ENCODE results near the gene PHTF2. TPM values are rescaled to one million over a fixed set of nuclear protein-coding genes. Genes with fewer than 3 reads are reported as not detected.
A peak's percentile ranks its signal among the peaks of the same experiment; 100 is the strongest.

Gene PHTF2
- total RNA-seq, 1 experiment from 2014 or later: 52.0 TPM

DNA sequence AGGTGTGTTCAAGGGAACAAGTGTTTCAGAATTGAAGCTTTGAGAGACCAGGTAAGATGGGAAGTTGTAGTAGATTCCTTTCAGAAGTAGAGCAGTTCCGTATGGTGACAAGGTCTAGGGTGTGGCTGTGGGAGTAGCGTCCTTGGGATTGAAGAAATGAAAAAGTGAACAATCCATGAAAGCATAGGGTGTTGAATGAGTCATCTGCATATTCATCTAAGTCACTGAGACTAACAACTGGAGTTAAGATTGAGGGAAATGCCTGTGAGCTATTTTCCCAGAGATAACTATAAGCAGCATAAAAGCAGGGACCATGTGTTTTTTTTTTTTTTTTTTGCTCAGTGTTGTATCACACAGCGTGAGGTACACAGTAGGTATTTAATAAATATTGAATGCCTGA is 134.8 kb downstream of the PHTF2 start:
- no peak overlapping the region for H2AFZ ChIP-seq
- H3K9me2 ChIP-seq (ENCODE audit: insufficient read depth): no peaks in the 10 kb centered on the region
- no peaks in the 10 kb centered on the region for H3F3A ChIP-seq (ENCODE audit: insufficient read depth, low read depth)
- DNase-seq: no peak
- H3K79me2 ChIP-seq (ENCODE audit: low read depth): no peaks in the 10 kb centered on the region
- POLR2A ChIA-PET (ENCODE audit: unreplicated experiment): interaction anchor here (0.6 to 0.7 kb wide), 2 partner anchors 288 to 1427 kb away, joined by 4 to 5 read pairs; no protein-coding TSS in a partner anchor
- H3K9me3 ChIP-seq (ENCODE audit: insufficient read depth, low read depth): no peaks in the 10 kb centered on the region
- H4K20me1 ChIP-seq (ENCODE audit: insufficient read depth): no peaks in the 10 kb centered on the region
- CTCF ChIA-PET: interaction anchor here (0.6 to 1.3 kb wide), 3 partner anchors 196 to 275 kb away, joined by 3 to 4 read pairs (median 4); no protein-coding TSS in a partner anchor
- H3K27ac ChIP-seq: no peak overlapping the region
- TF ChIP-seq EZH2 (IDR thresholded peaks at IDR 0.05; ENCODE audit: low read depth) (no peak), CTCF (conservative IDR thresholded peaks at IDR 0.05) (no peak)
- no peak overlapping the region for H3K4me2 ChIP-seq
- no TSS peak for BruUV-seq (replicated peaks)
- H3K27me3 ChIP-seq (ENCODE audit: insufficient read depth, low read depth): no peaks in the 10 kb centered on the region
- no peaks in the 10 kb centered on the region for H3K36me3 ChIP-seq (ENCODE audit: low read depth)
- intact Hi-C loops (cut with micrococcal nuclease; ENCODE audit: unreplicated experiment): loop anchor here (2.0 to 5.0 kb wide), 2 partner anchors 135 to 276 kb away; partner anchors contain the start of genes PHTF2 and TMEM60
- no peak overlapping the region for H3K4me3 ChIP-seq
- no peaks in the 10 kb centered on the region for H3K4me1 ChIP-seq (replicated peaks; ENCODE audit: insufficient read depth)

DNA sequence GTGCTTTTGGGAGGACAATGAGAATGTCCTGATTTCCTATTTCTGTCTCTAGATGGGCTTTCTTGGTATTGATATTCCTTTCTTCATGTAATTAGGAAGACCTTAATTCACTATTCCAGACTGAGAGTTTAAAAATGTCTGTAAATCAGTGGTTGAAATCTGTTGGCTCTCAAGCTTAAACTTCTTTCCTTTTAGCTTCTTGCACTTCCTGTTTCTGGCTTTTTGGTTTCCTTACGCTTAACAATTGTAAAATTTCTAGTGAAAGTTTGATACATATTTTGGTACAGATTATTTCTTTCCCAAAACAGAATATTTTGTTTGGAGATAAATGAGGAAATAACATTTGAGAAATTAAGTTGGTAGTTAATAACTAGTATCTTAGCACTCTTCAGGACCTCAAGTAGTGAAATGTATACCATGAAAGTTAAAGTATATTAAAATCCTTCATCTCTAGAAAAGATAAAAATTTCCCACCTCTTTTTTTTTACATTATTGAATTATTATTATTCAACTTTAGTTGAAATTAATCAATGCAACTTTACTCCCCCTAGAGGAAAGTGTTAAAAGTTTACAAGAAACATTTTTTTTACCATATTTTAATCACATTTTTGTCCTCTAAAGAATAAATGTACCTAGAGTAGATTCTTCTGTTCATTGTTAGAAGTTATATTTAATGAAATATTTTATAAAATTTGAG is 137.2 kb downstream of the PHTF2 start:
- H3K4me1 ChIP-seq (replicated peaks; ENCODE audit: insufficient read depth): no peaks in the 10 kb centered on the region
- H3K9me3 ChIP-seq (ENCODE audit: insufficient read depth, low read depth): no peaks in the 10 kb centered on the region
- BruUV-seq (replicated peaks): no TSS peak
- no peaks in the 10 kb centered on the region for H3K27me3 ChIP-seq (ENCODE audit: insufficient read depth, low read depth)
- no peak overlapping the region for H2AFZ ChIP-seq
- no peak overlapping the region for H3K27ac ChIP-seq
- H3K4me2 ChIP-seq: no peak overlapping the region
- no peaks in the 10 kb centered on the region for H3K9me2 ChIP-seq (ENCODE audit: insufficient read depth)
- H3K36me3 ChIP-seq (ENCODE audit: low read depth): no peaks in the 10 kb centered on the region
- H3F3A ChIP-seq (ENCODE audit: insufficient read depth, low read depth): no peaks in the 10 kb centered on the region
- POLR2A ChIA-PET (ENCODE audit: unreplicated experiment): no interaction called here
- no peak for TF ChIP-seq EZH2 (IDR thresholded peaks at IDR 0.05; ENCODE audit: low read depth)
- peak; percentile 73 for TF ChIP-seq CTCF (conservative IDR thresholded peaks at IDR 0.05)
- CTCF ChIA-PET: no interaction called here
- no peaks in the 10 kb centered on the region for H3K79me2 ChIP-seq (ENCODE audit: low read depth)
- H4K20me1 ChIP-seq (ENCODE audit: insufficient read depth): no peaks in the 10 kb centered on the region
- DNase-seq: no peak
- intact Hi-C loops (cut with micrococcal nuclease; ENCODE audit: unreplicated experiment): no loop called here
- no peak overlapping the region for H3K4me3 ChIP-seq

- DNase-seq: peak in 1 of 2 experiments; percentile 31
- H2AFZ ChIP-seq: no peak overlapping the region
- H3K4me3 ChIP-seq: no peak overlapping the region
- H3K36me3 ChIP-seq (ENCODE audit: low read depth): no peaks in the 10 kb centered on the region
- H4K20me1 ChIP-seq (ENCODE audit: insufficient read depth): no peaks in the 10 kb centered on the region
- H3K9me3 ChIP-seq (ENCODE audit: insufficient read depth, low read depth): no peaks in the 10 kb centered on the region
- no peaks in the 10 kb centered on the region for H3K4me1 ChIP-seq (replicated peaks; ENCODE audit: insufficient read depth)
- BruUV-seq (replicated peaks): no TSS peak
- TF ChIP-seq EZH2 (IDR thresholded peaks at IDR 0.05; ENCODE audit: low read depth): no peak
- peak; percentile 82 for TF ChIP-seq CTCF (conservative IDR thresholded peaks at IDR 0.05)
- no peak overlapping the region for H3K4me2 ChIP-seq
- ChIA-PET POLR2A (ENCODE audit: unreplicated experiment) (interaction anchor here (0.7 kb wide), 1 partner anchor 74 kb away, joined by 4 read pairs; no protein-coding TSS in a partner anchor), CTCF (interaction anchor here (0.6 kb wide), 1 partner anchor 324 kb away, joined by 4 read pairs; no protein-coding TSS in a partner anchor)
- intact Hi-C loops (cut with micrococcal nuclease; ENCODE audit: unreplicated experiment): loop anchor here (2.0 to 10.0 kb wide), 5 partner anchors 80 to 1234 kb away; no protein-coding TSS in a partner anchor
- H3K9me2 ChIP-seq (ENCODE audit: insufficient read depth): no peaks in the 10 kb centered on the region
- H3K79me2 ChIP-seq (ENCODE audit: low read depth): no peaks in the 10 kb centered on the region
- no peaks in the 10 kb centered on the region for H3F3A ChIP-seq (ENCODE audit: insufficient read depth, low read depth)
- H3K27ac ChIP-seq: no peak overlapping the region
- H3K27me3 ChIP-seq (ENCODE audit: insufficient read depth, low read depth): no peaks in the 10 kb centered on the region
Observed at GRCh38 chr7:77940647-77941046, 142.1 kb downstream of the PHTF2 start.

Data from PC-9 (cell line).